NOMO-1 (cell line): Measurements from ENCODE around the gene ALG1.
"Not testable (repeated sequence)": the region's sequence is repeated elsewhere in the genome, so short reads cannot be mapped to it uniquely, and the experiment has no call there.

Source experiments
- DNase-seq, 2 experiments: peaks; one replicate each; lab custom pipeline; 2025; ENCODE audit not compliant: unreplicated experiment in 2 of 2; lab: John Stamatoyannopoulos, UW

Gene ALG1

GRCh38 chr16:5044581-5044980 is 27.1 kb upstream of the ALG1 start:
- not testable (repeated sequence) for DNase-seq

- DNase-seq, result no peak
These were observed 26.0 kb upstream of the ALG1 start for GRCh38 chr16:5045499-5046115.

DNA sequence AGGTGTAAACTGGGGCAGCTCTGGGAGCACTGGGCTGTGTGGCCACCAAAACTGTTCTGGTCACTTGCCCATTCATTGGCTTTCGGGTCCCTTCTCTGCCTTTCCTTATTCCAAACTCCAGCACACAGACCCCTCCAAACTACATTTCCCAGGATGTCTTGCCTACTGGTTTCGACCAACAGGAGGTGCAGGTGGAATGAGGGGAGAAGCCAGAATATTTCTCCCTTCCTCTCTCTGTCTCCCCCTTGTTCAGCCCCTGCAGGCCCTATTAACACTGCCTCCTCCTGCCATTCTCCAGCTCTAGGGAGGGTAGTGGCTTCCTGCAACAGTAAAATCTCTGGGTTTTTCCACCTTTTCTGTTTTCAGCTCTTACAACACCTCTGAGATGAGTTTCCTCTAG is 24.7 kb upstream of the ALG1 start:
- no peak for DNase-seq

DNA sequence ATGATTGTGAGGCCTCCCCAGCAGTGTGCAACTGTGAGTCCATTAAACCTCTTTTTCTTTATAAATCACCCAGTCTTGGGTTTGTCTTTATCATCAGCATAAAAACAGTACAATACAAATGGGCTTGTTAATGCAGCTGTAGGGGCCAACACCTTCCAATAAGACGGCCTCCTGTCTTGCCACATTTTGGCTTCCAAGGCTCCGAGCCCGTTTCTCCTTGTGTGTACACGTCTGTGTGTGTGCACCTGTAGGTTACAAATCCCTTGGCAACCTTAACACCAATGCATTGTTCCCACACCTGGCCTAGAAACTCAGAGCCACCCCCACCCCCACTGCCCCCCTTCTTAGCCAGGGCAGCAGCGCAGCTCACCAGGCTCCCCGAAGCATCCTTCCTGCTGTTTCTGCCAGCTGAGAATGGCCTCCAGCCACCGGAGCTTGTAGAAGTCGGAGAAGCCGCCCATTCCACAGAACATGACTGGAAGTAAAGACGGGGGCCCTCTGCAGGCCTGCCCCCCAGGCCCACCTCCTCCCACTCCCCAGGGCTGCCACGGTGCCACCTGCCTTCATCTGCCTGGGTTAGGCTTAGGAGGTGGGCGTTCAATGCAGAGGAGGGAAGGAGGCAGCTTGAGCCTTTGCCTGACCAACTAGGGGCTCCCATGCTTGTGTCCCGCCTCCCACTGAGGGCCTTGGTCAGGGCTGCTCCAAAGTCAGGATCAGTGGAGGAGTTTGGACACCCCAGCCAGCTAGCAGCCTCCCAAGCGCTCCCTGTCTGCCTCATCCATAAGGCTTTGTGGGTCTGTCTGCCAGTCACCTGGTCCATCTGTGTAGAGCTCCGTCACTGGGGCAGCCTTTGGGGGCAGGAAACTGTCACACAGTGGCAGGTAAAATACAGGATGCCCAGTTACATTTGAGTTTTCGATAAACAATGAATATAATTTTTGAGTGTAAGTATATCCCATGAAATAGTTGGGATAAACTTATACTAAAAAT is 16.5 kb upstream of the ALG1 start:
- no peak for DNase-seq

- peak; percentile 19 to 42 for DNase-seq
These were observed 15.3 kb upstream of the ALG1 start for GRCh38 chr16:5056352-5056751.

GRCh38 chr16:5058476-5058875 is 13.2 kb upstream of the ALG1 start:
- no peak for DNase-seq

- no peak for DNase-seq
These were observed 12.1 kb upstream of the ALG1 start for GRCh38 chr16:5059386-5060072.

DNA sequence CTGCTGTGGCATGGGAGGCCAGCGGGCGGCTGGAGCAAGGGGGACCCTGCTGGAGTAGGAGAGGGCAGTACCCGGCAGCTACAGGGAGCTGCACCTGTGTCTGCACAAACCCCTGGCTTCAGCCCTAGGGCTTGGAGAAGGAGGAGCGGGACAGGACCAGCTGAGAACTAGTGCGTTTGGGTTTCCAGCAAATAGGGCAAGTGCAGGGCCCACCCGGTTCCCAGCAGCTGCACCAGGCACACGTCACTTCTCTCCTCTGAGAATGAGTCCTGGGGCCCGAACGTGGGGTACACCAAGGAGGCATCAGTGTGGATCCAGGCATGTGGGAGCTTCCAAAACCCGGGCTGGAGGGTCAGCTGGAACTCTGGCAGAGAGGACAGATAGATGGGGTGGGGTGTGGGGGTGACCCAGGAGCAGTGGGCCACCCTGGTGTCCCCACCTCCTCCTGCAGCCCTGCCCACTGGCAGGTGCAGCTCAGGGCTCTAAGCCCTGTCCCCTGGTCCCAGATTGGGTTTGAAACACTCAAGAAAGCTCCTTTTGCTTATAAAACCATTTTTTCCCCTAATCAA is 11.5 kb upstream of the ALG1 start:
- no peak for DNase-seq

- no peak for DNase-seq
These were observed 9.6 kb upstream of the ALG1 start for GRCh38 chr16:5062051-5062450.

- DNase-seq, result no peak
These were observed 8.6 kb upstream of the ALG1 start for GRCh38 chr16:5062790-5063765.

DNA sequence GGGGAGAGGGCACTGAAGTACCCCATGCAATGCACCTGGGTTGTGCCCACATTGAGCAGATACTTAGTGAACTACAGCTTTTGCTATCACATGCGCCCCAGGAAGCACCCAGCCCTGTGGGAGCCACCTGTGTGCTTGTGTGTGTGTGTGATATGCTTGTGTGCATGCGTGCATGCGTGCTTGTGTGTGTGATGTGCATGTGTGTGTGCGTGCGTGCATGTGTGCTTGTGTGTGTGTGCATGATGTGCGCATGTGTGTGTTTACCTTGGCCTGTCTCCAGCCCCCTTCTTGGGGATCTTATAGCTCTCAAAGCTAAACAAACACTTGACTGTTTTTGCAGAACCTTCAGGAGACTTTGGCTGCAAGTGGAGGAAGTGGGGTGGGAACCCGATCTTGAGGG is 6.7 kb upstream of the ALG1 start:
- no peak for DNase-seq

- no peak for DNase-seq
These were observed 6.3 kb upstream of the ALG1 start for GRCh38 chr16:5065326-5065725.

GRCh38 chr16:5065813-5066212 is 5.8 kb upstream of the ALG1 start, which contains the start of gene C16orf89:
Gene C16orf89, minus strand, starts transcription at chr16:5065956. Its CDS starts 48 bp downstream, at chr16:5065908.
- DNase-seq, result no peak

DNA sequence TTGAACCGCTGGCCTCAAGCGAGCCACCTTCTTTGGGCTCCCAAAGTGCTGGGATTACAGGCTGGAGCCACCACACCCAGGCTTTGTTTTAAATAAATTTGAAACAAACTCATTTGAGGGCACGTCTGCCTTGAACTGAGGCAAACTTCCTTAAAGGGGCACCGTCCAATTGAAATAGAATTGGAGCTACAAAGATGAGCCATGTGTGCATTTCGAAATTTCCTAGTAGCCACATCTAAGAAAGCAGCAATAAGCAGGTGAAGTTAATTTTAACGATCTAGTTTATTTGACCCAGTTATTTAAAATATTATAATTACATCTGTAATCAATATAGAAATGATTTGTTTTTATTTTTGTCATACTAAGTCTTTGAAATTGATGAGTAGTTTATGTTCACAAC is 5.1 kb upstream of the ALG1 start:
- peak; percentile 5 to 38 for DNase-seq

- no peak for DNase-seq
These were observed 2.6 kb upstream of the ALG1 start for GRCh38 chr16:5069048-5069447.

DNA sequence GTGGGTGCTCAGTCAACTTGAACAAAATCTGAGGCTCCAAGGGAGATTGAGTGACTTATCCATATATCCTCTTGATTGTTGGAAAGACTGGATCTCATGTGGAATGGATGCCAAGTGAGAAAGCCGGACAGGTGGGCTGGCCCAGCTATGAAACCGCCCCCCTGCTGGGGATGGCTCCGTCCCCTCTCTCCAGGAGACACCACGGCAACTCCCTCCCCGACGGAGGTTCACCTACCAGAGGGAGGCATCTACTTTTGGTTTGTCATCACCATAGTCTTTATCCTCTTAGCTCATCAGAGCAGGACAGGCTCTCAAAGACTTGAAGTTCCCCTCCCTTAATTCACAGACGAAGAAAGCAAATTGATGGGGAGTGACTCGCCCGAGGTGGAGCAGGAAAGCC is 1.8 kb upstream of the ALG1 start:
- DNase-seq, result no peak

DNA sequence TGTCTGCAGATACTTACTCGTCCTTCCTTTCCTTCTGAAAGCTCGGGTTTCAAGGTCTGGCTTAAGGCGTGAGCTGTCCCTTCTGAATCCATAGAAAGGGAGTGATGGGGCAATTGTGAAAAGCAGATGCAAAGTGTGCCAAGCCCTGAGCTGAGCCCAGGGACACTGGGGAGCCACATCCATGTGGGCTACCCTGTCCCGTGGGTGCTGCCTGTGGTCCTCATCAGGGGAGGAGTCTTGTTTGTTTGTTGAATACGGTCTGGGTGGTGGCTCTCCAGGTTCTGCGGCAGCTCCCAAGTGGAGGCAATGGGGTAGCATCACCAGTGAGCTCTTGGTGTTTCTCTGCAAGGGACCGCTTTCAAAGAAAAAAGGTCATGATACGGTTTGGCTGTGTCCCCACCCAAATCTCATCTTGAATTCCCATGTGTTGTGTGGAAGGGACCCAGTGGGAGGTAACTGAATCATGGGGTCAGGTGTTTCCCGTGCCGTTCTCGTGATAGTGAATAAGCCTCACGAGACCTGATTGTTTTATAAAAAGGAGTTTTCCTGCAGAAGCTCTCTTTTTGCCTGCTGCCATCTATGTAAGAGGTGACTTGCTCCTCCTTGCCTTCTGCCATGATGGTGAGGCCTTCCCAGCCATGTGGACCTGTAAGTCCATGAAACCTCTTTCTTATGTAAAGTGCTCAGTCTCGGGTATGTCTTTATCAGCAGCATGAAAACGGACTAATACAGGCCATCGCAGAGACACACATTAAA is 1.0 kb upstream of the ALG1 start:
- no peak for DNase-seq

GRCh38 chr16:5071341-5071680 is 332 bp upstream of the ALG1 start:
- DNase-seq, result no peak
